Caco-2 (cell line): ENCODE data around the gene RMRP. TPM values are rescaled to one million over a fixed set of nuclear protein-coding genes. Genes with fewer than 3 reads are reported as not detected.

Experiments
- BruUV-seq: library from RNA; stranded (reverse); fragments of 400-500 nt; replicated peaks from 2 replicates; lab custom pipeline; 2021; lab: Mats Ljungman, UMichigan
- CTCF ChIA-PET: fragments of 300-600 bp; sonication (Branson Sonifier 250); formaldehyde crosslinking; loops from one replicate; lab custom pipeline; 2022; ENCODE audit warnings: antibody characterized with exemption; lab: Charles Lee
- POLR2A ChIA-PET: fragments of 300-600 bp; sonication (Branson Sonifier 250); formaldehyde crosslinking; loops from one replicate; lab custom pipeline; 2022; ENCODE audit warnings: antibody characterized with exemption; lab: Charles Lee
- DNase-seq, 2 experiments: peaks; one replicate each; pipeline versions ENCODE4 v3.0.0 to v3.0.0-alpha.2; 2020 to 2022
- H3K27me3 ChIP-seq: replicated peaks from 2 replicates; pipeline ENCODE4 v1.6.0; 2011; ENCODE audit warnings: low read length; ENCODE audit not compliant: control insufficient read depth, insufficient read depth
- H3K36me3 ChIP-seq: 2 replicates; pipeline ENCODE4 v1.5.1; 2011; ENCODE audit warnings: low read length; ENCODE audit not compliant: control insufficient read depth, insufficient read depth
- H3K4me1 ChIP-seq: fragments of 250-450 bp; sonication (Bioruptor Pico); 2 replicates; pipeline ENCODE4 v1.5.1; 2020; ENCODE audit warnings: mild to moderate bottlenecking
- H3K4me3 ChIP-seq: 2 replicates; pipeline ENCODE4 v1.5.1; 2011; ENCODE audit warnings: low read depth, mild to moderate bottlenecking, control low read depth, low read length
- H3K9me3 ChIP-seq: fragments of 250-450 bp; sonication (Bioruptor Pico); 2 replicates; pipeline ENCODE4 v1.5.1; 2020; ENCODE audit warnings: mild to moderate bottlenecking, moderate library complexity
- H3K27ac Mint-ChIP-seq: one replicate; pipeline ENCODE4 v1.8.0; 2022; ENCODE audit warnings: mixed read lengths; ENCODE audit not compliant: unreplicated experiment
- H3K27me3 Mint-ChIP-seq: one replicate; pipeline ENCODE4 v1.8.0; 2022; ENCODE audit warnings: mixed read lengths; ENCODE audit not compliant: insufficient read depth, unreplicated experiment
- H3K36me3 Mint-ChIP-seq: one replicate; pipeline ENCODE4 v1.8.0; 2022; ENCODE audit warnings: mild to moderate bottlenecking, mixed read lengths; ENCODE audit not compliant: insufficient read depth, unreplicated experiment
- H3K4me1 Mint-ChIP-seq: one replicate; pipeline ENCODE4 v1.8.0; 2022; ENCODE audit warnings: low read depth, mixed read lengths; ENCODE audit not compliant: unreplicated experiment
- H3K4me3 Mint-ChIP-seq: one replicate; pipeline ENCODE4 v1.8.0; 2022; ENCODE audit warnings: mild to moderate bottlenecking, moderate library complexity, mixed read lengths; ENCODE audit not compliant: unreplicated experiment
- H3K9me3 Mint-ChIP-seq: one replicate; pipeline ENCODE4 v1.8.0; 2022; ENCODE audit warnings: mixed read lengths; ENCODE audit not compliant: unreplicated experiment
- intact Hi-C: fragments of 100-400 bp; cut with micrococcal nuclease; formaldehyde crosslinking; loops from one replicate; pipeline ENCODE4 v1.10.0; 2022; ENCODE audit not compliant: unreplicated experiment
- total RNA-seq: library from RNA; stranded (reverse); gene quantifications from 2 replicates; pipeline ENCODE4 v1.2.3, GENCODE V29; 2022
- TF ChIP-seq, protein P1 (sequence below), 2 experiments: fragments of 200-600 bp in 1 of 2; IDR thresholded peaks; 1 replicate in 1 of 2; 2 replicates in 1 of 2; pipeline versions ENCODE4 v1.5.1 to v1.8.0; 2011 to 2022; ENCODE audit warnings: antibody characterized with exemption in 1 of 2, control low read depth in 1 of 2, inconsistent platforms in 1 of 2, low read depth in 1 of 2, low read length in 1 of 2, mild to moderate bottlenecking in 1 of 2, moderate library complexity in 1 of 2; ENCODE audit not compliant: insufficient read depth in 1 of 2, severe bottlenecking in 1 of 2, unreplicated experiment in 1 of 2

RMRP gene
- total RNA-seq, 1 experiment from 2014 or later, result 10,161 TPM

DNA sequence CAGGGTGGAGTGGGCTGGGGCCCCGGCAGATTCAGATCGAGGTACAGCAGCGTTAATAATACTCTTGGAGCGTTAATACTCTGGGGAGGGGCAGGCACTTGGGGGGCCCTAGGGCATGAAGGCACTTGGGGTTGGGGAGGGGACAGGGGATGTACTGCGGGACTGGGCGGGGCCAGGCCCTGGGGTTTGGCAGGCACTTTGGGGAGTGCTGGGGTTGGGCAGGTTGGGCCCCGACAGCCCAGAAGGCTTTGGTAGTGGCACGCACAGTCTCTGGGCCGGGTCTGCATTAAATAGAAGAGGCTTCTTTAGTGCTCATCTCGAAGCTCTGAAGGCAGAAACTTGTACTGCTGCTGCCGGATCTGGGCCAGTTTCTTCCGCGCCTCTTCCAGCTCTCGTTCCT lies 39.7 kb upstream of the RMRP start:
- H3K27ac Mint-ChIP-seq, result no peak overlapping the region
- no peaks in the 10 kb centered on the region for H3K27me3 ChIP-seq
- peaks cover 1% of the 10 kb centered on the region for H3K36me3 ChIP-seq
- H3K27me3 Mint-ChIP-seq, result no peaks in the 10 kb centered on the region
- intact Hi-C loops, result no loop called here
- H3K4me3 Mint-ChIP-seq, result no peak overlapping the region
- POLR2A ChIA-PET, result interaction anchor here (1.2 to 1.5 kb wide), 2 partner anchors 36 to 51 kb away, joined by 7 to 8 read pairs; no protein-coding TSS in a partner anchor
- DNase-seq, result no peak
- H3K9me3 ChIP-seq, result no peaks in the 10 kb centered on the region
- H3K4me1 Mint-ChIP-seq, result no peaks in the 10 kb centered on the region
- H3K9me3 Mint-ChIP-seq, result no peaks in the 10 kb centered on the region
- H3K4me1 ChIP-seq, result peaks cover 8% of the 10 kb centered on the region
- TF ChIP-seq, protein P1, sequence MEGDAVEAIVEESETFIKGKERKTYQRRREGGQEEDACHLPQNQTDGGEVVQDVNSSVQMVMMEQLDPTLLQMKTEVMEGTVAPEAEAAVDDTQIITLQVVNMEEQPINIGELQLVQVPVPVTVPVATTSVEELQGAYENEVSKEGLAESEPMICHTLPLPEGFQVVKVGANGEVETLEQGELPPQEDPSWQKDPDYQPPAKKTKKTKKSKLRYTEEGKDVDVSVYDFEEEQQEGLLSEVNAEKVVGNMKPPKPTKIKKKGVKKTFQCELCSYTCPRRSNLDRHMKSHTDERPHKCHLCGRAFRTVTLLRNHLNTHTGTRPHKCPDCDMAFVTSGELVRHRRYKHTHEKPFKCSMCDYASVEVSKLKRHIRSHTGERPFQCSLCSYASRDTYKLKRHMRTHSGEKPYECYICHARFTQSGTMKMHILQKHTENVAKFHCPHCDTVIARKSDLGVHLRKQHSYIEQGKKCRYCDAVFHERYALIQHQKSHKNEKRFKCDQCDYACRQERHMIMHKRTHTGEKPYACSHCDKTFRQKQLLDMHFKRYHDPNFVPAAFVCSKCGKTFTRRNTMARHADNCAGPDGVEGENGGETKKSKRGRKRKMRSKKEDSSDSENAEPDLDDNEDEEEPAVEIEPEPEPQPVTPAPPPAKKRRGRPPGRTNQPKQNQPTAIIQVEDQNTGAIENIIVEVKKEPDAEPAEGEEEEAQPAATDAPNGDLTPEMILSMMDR (IDR thresholded peaks at IDR 0.05; ENCODE audit: insufficient read depth in 1 of 2, low read depth in 1 of 2, low read length in 1 of 2, severe bottlenecking in 1 of 2, unreplicated experiment in 1 of 2), result no peak
- CTCF ChIA-PET, result interaction anchor here (1.2 to 4.8 kb wide), 10 partner anchors 11 to 94 kb away, joined by 3 to 35 read pairs (median 6); partner anchors contain the start of genes ARHGEF39, CA9, GBA2 and RGP1
- peaks cover 15% of the 10 kb centered on the region for H3K36me3 Mint-ChIP-seq
- TSS peak; percentile 88 for BruUV-seq
- no peak overlapping the region for H3K4me3 ChIP-seq

DNA sequence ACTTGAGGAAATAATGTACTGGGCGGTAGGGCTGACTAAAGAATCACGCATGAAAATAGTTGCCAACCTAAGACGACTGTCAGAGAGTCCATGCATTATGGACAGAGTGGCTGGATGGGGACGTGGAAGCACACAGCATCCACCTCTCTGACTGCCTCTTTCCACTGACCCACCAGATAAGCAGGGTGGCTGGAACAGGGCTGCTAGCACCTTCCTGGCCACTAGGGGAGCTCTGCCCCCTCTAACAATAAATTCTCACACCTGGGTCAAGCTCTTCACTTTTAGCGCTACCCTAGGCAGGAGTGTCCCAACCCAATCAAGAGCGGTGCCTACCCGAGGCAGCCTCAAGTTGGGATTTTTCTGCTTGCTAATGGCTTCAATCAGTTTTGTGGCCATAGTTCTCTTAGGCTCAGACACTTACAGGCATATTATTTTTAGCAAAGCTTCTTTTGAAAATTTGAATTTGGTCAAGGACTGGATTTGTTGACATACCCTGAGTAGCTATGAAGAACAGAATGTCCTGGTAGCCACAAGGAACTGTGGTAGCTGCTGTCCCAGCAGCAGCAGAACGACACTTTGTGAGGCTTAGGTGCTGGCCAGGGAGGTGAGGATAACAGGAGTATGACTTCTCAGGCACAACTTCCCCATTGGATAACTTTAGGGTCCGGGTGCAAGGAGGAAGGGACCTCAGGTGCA lies 38.8 kb upstream of the RMRP start:
- no peaks in the 10 kb centered on the region for H3K9me3 ChIP-seq
- Mint-ChIP-seq H3K36me3 (peaks cover 15% of the 10 kb centered on the region), H3K27ac (no peak overlapping the region), H3K9me3 (no peaks in the 10 kb centered on the region), H3K27me3 (no peaks in the 10 kb centered on the region), H3K4me3 (no peak overlapping the region), H3K4me1 (no peaks in the 10 kb centered on the region)
- peaks cover 1% of the 10 kb centered on the region for H3K36me3 ChIP-seq
- H3K4me3 ChIP-seq, result no peak overlapping the region
- TF ChIP-seq, protein P1 (IDR thresholded peaks at IDR 0.05; ENCODE audit: insufficient read depth in 1 of 2, low read depth in 1 of 2, low read length in 1 of 2, severe bottlenecking in 1 of 2, unreplicated experiment in 1 of 2), result peak; percentile 70 to 90
- H3K27me3 ChIP-seq, result no peaks in the 10 kb centered on the region
- DNase-seq, result peak; percentile 68 to 76
- ChIA-PET CTCF (interaction anchor here (0.5 to 4.8 kb wide), 24 partner anchors 9 to 1848 kb away, joined by 3 to 35 read pairs (median 4); partner anchors contain the start of genes ARHGEF39, CA9, CCDC107 and CREB3), POLR2A (interaction anchor here (0.5 to 1.6 kb wide), 5 partner anchors 31 to 50 kb away, joined by 3 to 9 read pairs (median 7); partner anchors contain the start of gene ARHGEF39)
- no TSS peak for BruUV-seq
- intact Hi-C loops, result loop anchor here (1.0 kb wide), 2 partner anchors 27 to 36 kb away; partner anchors contain the start of genes CREB3 and TLN1
- H3K4me1 ChIP-seq, result peaks cover 8% of the 10 kb centered on the region

DNA sequence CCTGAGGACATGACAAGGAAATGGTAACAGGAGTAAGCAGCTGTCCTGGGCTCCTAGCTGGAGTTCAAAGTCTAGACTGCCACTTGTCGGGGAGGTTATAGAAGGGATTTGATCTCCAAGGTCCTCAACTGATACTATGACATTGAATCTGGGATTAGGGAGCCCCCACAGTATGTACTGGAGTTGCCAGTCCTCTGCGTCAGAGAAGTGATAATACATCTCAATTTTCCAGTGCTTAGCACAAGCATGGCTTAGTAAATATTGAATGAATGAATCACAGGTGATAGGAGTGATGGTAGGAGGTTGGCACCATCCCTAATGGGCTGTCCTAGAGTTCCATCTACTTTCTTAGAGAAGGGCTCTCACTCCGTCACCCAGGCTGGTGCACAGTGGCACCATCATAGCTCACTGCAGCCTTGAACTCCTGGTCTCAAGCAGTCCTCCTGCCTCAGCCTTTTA lies 38.2 kb upstream of the RMRP start:
- DNase-seq, result no peak
- ChIA-PET CTCF (interaction anchor here (0.9 to 4.8 kb wide), 18 partner anchors 8 to 92 kb away, joined by 3 to 35 read pairs (median 5); partner anchors contain the start of genes ARHGEF39, CCDC107, CREB3 and GBA2), POLR2A (interaction anchor here (0.5 to 1.6 kb wide), 5 partner anchors 31 to 50 kb away, joined by 3 to 9 read pairs (median 7); partner anchors contain the start of gene ARHGEF39)
- Mint-ChIP-seq H3K9me3 (no peaks in the 10 kb centered on the region), H3K27me3 (no peaks in the 10 kb centered on the region), H3K4me3 (no peak overlapping the region), H3K27ac (no peak overlapping the region), H3K4me1 (no peaks in the 10 kb centered on the region), H3K36me3 (peaks cover 22% of the 10 kb centered on the region)
- peaks cover 12% of the 10 kb centered on the region for H3K4me1 ChIP-seq
- TF ChIP-seq, protein P1 (IDR thresholded peaks at IDR 0.05; ENCODE audit: insufficient read depth in 1 of 2, low read depth in 1 of 2, low read length in 1 of 2, severe bottlenecking in 1 of 2, unreplicated experiment in 1 of 2), result no peak
- BruUV-seq, result no TSS peak
- no peak overlapping the region for H3K4me3 ChIP-seq
- intact Hi-C loops, result loop anchor here (1.0 kb wide), 2 partner anchors 27 to 36 kb away; partner anchors contain the start of genes CREB3 and TLN1
- H3K27me3 ChIP-seq, result no peaks in the 10 kb centered on the region
- no peaks in the 10 kb centered on the region for H3K9me3 ChIP-seq
- peaks cover 1% of the 10 kb centered on the region for H3K36me3 ChIP-seq
